ENCODE data around the gene SYCN. TPM values are rescaled to one million over a fixed set of nuclear protein-coding genes. Genes with fewer than 3 reads are reported as not detected.

SYCN gene
- total and polyA plus RNA-seq, 2 of the 13 experiments (the other 11 are each of a cell fraction or from before 2014, with no cell fraction given), result not detected

GRCh38 chr19:39205449-39205764, 1.3 kb upstream of the SYCN start (continued):
- TF ChIP-seq PREB (CRISPR knock-in tag; IDR thresholded peaks at IDR 0.05), result no peak

- Histone ChIP-seq H3K9ac (ENCODE audit: insufficient read depth, low read depth, low read length) (no peak overlapping the region), H3K79me2 (ENCODE audit: insufficient read depth, low read length) (no peaks in the 10 kb centered on the region), H3K9me3 (ENCODE audit: low read length) (no peaks in the 10 kb centered on the region), H2AFZ (ENCODE audit: low read length) (no peak overlapping the region), H3K36me3 (replicated peaks in 1 of 2; ENCODE audit: control insufficient read depth in 1 of 2, insufficient read depth in 2 of 2, low read length in 2 of 2) (no peaks in the 10 kb centered on the region), H3K4me3 (replicated peaks in 1 of 3; ENCODE audit: insufficient read depth in 1 of 3, low read depth in 2 of 3, low read length in 3 of 3) (no peak overlapping the region), H4K20me1 (ENCODE audit: insufficient read depth, low read length) (no peaks in the 10 kb centered on the region), H3K4me1 (ENCODE audit: insufficient read depth, low read length) (peaks cover 9% of the 10 kb centered on the region; the same call in 1 of the 2 replicates), H3K4me2 (ENCODE audit: low read depth, low read length) (no peak overlapping the region), H3K27me3 (ENCODE audit: control insufficient read depth in 1 of 2, insufficient read depth in 2 of 2, low read length in 2 of 2) (peaks cover 8 to 55% of the 10 kb centered on the region in 2 experiments; a peak in 4 of 5 replicates), H3K27ac (ENCODE audit: extremely low read length, insufficient read depth, low read length) (no peak overlapping the region)
- ChIA-PET CTCF (ENCODE audit: low intra/inter-chr PET ratio, low total read pairs) (no interaction called here), POLR2A (no interaction called here)
- in situ Hi-C loops (cut with HindIII; ENCODE audit: extremely low pct_ligation_motif_present, low pct_unique_long_range_greater_than_20kb) (no loop called here), intact Hi-C loops (cut with micrococcal nuclease; ENCODE audit: unreplicated experiment) (no loop called here)
- no TSS peak for BruUV-seq (replicated peaks)
- WGBS (ENCODE audit: low lambda C conversion rate), result no CpG with 5 or more reads among the region's 1 CpG
- FAIRE-seq (no peak), DNase-seq (ENCODE audit: low spot score) (no peak), ATAC-seq (no peak)
- no peak for TF ChIP-seq EHMT2 (IDR thresholded peaks at IDR 0.05; ENCODE audit: borderline replicate concordance, low read depth, low read length)
- TF ChIP-seq ZSCAN22 (CRISPR knock-in tag; IDR thresholded peaks at IDR 0.05), result no peak
- TF ChIP-seq ZNF569 (CRISPR knock-in tag; IDR thresholded peaks at IDR 0.05; ENCODE audit: borderline replicate concordance), result no peak
- no peak for TF ChIP-seq ZNF704 (CRISPR knock-in tag; IDR thresholded peaks at IDR 0.05; ENCODE audit: borderline replicate concordance)
- no peak for TF ChIP-seq KDM6A (CRISPR knock-in tag; IDR thresholded peaks at IDR 0.05; ENCODE audit: low read depth)
Observed at GRCh38 chr19:39202998-39203355, 1.1 kb downstream of the SYCN start.
